Measurements from ENCODE around the gene TUBGCP3. TPM values are rescaled to one million over a fixed set of nuclear protein-coding genes. Genes with fewer than 3 reads are reported as not detected.

Gene TUBGCP3
- total and polyA plus RNA-seq, 2 donors (not counting 1 experiment from before 2014, with no cell fraction given): 30.6 to 65.1 TPM

DNA sequence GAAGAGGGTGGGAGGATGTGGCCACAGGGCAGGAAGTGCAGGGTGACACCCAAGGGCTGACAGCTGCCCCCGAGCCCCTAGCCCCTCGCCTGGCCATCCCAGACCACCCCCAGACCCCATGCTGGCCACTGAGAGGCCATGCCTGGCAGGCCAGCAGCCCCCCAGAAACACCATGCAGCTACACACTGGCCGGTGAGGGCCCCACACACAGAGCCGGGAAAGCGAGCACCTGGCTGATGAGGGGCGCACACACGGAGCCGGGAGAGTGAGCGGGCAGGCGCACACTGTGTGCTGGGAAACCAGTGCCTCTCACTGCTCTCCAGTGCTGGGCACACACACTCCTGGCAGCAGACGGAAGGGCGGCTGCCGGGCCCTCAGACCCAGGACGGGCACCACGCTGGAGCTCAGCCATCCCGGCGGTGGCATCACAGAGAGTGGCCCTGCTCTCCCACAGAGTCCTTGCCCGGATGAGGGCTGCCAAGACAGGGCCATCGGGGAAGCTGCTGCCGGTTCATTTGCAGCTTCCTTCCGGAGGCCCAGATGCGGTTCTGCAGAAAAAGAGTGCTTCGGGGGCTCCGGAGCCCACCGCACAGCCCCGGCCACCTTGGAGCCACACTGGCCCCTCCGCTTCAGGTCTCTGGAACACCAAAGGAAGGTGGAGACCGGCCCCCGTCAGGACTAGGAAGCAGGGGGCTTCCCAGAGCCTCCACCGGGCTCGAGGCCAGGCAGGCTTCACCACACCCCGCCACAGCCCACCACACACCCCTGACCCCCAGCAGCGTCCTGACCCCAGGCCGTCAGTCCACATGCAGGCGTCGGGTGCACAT lies 135.4 kb downstream of the TUBGCP3 start:
- CTCF ChIA-PET: no interaction called here
- intact Hi-C loops (cut with micrococcal nuclease): no loop called here

More for the DNA sequence above, 135.4 kb downstream of the TUBGCP3 start:
- H3K36me3 ChIP-seq (replicated peaks in 1 of 2; ENCODE audit: control extremely low read depth in 1 of 2, control insufficient read depth in 1 of 2, extremely low read depth in 1 of 2, insufficient read depth in 2 of 2, low read length in 1 of 2): no peaks in the 10 kb centered on the region
- no peak overlapping the region for H3K27ac ChIP-seq (ENCODE audit: low read length in 2 of 2)
- no peak overlapping the region for H3K4me3 Mint-ChIP-seq
- H3K9me3 ChIP-seq (ENCODE audit: control extremely low read depth in 1 of 3, control insufficient read depth in 2 of 3, insufficient read depth in 1 of 3, low read length in 2 of 3): peaks cover 0 to 14% (median 0%) of the 10 kb centered on the region in 3 donors
- POLR2A ChIA-PET: no interaction called here
- TF ChIP-seq, protein P1, sequence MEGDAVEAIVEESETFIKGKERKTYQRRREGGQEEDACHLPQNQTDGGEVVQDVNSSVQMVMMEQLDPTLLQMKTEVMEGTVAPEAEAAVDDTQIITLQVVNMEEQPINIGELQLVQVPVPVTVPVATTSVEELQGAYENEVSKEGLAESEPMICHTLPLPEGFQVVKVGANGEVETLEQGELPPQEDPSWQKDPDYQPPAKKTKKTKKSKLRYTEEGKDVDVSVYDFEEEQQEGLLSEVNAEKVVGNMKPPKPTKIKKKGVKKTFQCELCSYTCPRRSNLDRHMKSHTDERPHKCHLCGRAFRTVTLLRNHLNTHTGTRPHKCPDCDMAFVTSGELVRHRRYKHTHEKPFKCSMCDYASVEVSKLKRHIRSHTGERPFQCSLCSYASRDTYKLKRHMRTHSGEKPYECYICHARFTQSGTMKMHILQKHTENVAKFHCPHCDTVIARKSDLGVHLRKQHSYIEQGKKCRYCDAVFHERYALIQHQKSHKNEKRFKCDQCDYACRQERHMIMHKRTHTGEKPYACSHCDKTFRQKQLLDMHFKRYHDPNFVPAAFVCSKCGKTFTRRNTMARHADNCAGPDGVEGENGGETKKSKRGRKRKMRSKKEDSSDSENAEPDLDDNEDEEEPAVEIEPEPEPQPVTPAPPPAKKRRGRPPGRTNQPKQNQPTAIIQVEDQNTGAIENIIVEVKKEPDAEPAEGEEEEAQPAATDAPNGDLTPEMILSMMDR (IDR thresholded peaks at IDR 0.05): no peak
- no peak for TF ChIP-seq EZH2 (IDR thresholded peaks at IDR 0.05; ENCODE audit: borderline replicate concordance, insufficient read depth, low read depth, low read length, poor library complexity, severe bottlenecking)
- no peak overlapping the region for H3K9ac ChIP-seq (ENCODE audit: low read length)
- H3K27ac Mint-ChIP-seq: no peak overlapping the region
- no peaks in the 10 kb centered on the region for H3K27me3 ChIP-seq (replicated peaks in 1 of 4; ENCODE audit: control extremely low read depth in 1 of 4, control insufficient read depth in 3 of 4, insufficient read depth in 4 of 4, low read length in 3 of 4)
- H2AFZ ChIP-seq (ENCODE audit: insufficient read depth, low read depth, low read length, poor library complexity, severe bottlenecking): no peak overlapping the region
- H3K4me1 Mint-ChIP-seq: no peaks in the 10 kb centered on the region
- H4K20me1 ChIP-seq (ENCODE audit: control insufficient read depth, insufficient read depth, low read length, poor library complexity, severe bottlenecking): no peaks in the 10 kb centered on the region
- DNase-seq: no peak
- H3K4me2 ChIP-seq (replicated peaks; ENCODE audit: low read depth, low read length, poor library complexity, severe bottlenecking): no peak overlapping the region
- peaks cover 3% of the 10 kb centered on the region for H3K27me3 Mint-ChIP-seq
- H3K4me1 ChIP-seq (ENCODE audit: control insufficient read depth in 2 of 2, insufficient read depth in 2 of 2, low read length in 2 of 2): no peaks in the 10 kb centered on the region
- 88% methylated on average over 29 of the region's 36 CpGs for WGBS (ENCODE audit: insufficient coverage)
- ATAC-seq (ENCODE audit: low read depth): no peak
- H3K9me3 Mint-ChIP-seq (ENCODE audit: insufficient read depth): no peaks in the 10 kb centered on the region
- no peaks in the 10 kb centered on the region for H3K79me2 ChIP-seq (ENCODE audit: control insufficient read depth, insufficient read depth, low read length)
- no peak overlapping the region for H3K4me3 ChIP-seq (ENCODE audit: control extremely low read depth in 1 of 5, extremely low read depth in 1 of 5, insufficient read depth in 1 of 5, low read depth in 2 of 5, low read length in 4 of 5)

Measured in B cell (primary cell).